ENCODE results near the gene JUND.

DNA sequence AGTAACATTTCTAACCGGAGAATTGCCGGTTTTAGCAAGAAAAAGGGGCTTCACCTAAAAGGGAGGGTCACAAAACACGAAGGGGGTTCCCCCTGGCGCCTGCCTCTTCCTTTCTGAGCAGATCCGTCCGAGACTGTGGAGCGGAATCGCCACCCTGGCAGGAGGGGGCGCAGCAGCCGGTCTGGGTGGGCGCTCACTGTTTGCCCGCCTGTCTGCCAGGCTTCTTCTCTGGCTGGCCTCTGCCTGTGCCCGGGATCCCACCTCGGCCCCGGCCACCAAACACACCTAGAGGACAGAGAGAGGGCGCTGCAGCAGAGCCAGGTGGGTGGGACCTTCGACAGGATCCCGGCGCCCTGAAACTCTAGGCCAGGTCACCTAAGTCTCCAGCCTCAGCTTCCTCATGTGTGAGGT, 25.9 kb upstream of the JUND start:
- TF ChIP-seq CTCF (IDR thresholded peaks at IDR 0.05; ENCODE audit: insufficient read depth, low read depth, low read length) = no peak
- no peak for TF ChIP-seq EZH2 (IDR thresholded peaks at IDR 0.05; ENCODE audit: insufficient read depth, low read length)

Measured in astrocyte (in vitro differentiated cells and primary cell).